GM18951 (cell line): ENCODE results near the gene RPUSD2.

Experiments
- POLR2A ChIP-seq: IDR thresholded peaks from 4 replicates; pipeline ENCODE4 v1.6.1; 2011; ENCODE audit warnings: mild to moderate bottlenecking; ENCODE audit not compliant: insufficient read length, insufficient read depth; ENCODE audit errors: extremely low read depth
- in situ Hi-C: fragments of 300-500 bp; cut with MboI; formaldehyde crosslinking; loops from one replicate; pipeline ENCODE4 v1.12.0; 2022; ENCODE audit warnings: low sequenced_read_pairs, mixed read lengths, inconsistent platforms; ENCODE audit not compliant: unreplicated experiment

The RPUSD2 gene

DNA sequence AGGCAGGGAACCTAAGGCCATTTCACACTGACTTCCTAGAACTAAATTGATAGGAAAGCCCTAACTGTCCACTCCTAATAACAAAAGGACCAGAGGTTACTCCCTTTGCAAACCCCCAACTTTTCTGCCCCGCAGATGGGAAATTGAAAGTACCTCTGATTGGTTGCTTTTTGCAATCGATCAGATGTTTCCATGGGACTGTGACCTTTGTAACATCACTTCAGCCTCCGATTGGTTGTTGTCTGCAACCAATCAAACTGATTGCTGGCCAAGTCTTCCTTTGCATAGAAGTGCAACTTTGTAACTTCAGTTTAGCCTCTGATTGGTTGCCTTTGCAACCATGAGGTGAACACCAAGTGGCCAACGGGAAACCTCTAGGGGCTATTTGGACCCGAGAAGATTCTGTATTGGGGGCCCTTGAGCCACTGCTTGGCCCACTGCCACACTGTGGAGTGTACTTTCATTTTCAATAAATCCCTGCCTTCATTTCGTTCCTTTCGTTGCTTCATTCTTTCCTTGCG is 13.7 kb downstream of the RPUSD2 start:
- in situ Hi-C loops, result no loop called here
- no peak for TF ChIP-seq POLR2A

DNA sequence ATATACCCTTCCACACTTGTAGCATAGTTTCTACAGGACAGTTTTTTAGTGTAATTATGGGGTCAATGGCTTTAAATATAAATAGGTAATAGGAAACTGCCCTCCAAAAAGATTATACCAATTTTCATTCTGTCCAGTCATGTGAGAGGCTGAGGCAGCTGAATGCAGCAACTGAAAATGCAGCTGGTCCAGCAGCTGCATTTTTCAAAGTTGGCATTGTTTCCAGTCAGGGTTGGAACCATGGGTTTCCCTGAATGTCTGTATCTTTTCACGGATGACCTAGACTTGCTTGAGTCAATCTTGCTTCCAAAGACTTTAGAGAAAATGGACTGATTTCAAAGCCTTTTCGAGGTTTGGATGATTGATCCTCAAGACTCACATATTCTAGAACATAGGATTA is 15.1 kb downstream of the RPUSD2 start:
- in situ Hi-C loops, result no loop called here
- no peak for TF ChIP-seq POLR2A

DNA sequence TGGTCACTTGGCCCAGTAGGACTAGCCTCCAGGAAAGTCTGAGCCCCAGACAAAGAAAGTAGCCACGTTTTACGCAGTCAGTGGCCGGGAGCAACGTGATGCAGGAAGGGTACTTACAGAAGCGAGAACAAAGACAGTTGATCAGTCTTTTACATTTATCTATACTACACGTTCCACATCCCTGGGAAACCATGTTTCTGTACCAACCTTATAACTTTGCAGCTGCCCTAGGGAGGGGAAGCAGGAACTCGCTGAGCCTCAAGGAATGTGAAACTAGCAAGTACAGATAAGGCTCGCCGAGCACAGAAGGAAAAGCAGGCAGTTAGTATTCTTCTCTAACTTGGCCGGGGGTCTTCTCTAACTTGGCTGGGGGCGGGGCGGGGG is 21.6 kb downstream of the RPUSD2 start:
- TF ChIP-seq POLR2A, result no peak
- in situ Hi-C loops, result no loop called here

DNA sequence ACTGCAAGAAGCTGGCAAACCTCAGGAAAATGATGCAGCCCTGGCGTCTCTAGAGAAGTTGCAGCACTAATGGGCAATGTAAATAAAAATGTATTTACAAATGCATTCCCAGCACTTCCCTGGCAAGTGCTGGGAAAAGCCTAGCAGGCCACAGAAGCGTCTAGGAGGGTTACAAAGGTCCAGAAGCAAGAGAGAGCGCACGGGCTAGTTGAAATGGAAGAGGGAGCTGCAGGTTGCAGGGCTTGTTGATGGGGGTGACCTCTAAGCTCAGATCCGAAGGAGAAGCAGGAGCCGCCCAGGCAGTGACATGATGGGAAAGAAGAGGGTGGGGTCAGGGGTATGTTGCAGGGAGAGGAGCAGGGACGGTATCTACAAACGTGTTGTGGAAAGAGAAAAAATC is 22.3 kb downstream of the RPUSD2 start:
- in situ Hi-C loops, result no loop called here
- TF ChIP-seq POLR2A, result no peak

DNA sequence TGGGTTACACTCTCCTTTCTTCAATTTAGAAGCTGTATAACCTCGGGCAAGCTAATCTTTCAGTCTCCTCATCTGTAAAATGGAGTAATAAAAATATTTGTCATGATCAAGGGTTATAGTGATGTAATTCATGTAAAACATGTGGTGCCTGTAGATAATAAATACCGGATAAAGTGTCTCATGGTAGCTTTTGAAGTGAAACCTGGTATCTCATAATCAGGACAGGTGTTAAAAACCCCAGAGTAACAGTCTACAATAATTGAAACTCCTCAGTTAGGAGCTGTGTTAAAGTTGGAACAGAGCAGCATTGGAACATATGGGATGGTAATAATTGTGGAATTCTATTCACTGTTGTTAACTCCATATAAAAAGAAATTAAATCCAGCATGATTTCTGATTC is 24.1 kb downstream of the RPUSD2 start:
- TF ChIP-seq POLR2A, result no peak
- in situ Hi-C loops, result no loop called here

DNA sequence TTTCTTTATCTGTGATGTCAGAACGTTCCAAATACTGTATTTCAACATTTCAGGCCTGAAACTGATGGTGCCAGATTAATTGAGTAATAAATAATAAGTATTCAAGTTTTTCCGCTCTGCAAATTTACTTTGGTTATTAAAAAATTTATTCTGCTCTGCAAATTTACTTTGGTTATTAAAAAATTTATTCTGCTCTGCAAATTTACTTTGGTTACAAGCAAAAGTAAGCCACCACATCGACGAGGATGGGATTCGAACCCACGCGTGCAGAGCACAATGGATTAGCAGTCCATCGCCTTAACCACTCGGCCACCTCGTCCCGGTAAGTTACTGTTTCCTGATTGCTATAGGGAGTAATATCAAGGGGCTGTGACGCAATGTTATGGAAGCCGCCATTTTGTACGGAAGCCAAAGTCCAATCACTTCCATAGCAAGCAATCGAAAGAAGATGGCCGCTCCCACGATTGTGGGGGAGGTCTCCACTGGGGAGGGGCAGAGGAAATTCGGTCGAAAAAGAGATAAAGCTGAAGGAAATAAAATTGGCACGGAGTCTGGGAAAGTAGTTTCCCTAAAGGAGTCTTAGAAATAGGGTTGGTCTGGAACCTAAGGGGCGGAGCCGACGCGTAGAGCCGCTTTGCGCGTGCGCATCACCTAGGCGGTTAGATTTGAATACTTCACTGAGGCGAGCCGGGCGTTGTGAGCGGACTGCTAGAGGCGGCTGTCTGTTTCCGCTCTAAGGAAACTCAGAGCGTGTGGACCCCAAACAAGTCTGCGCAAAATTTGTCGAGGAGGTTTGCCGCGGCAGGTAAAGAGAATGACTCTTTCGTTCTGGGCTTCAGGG is 24.7 kb downstream of the RPUSD2 start, which contains the start of gene KNL1:
Gene KNL1, plus strand, starts transcription at position 662 of the 841 bp plus-strand sequence. CDS start 8,683 bp downstream, outside the sequence.
- TF ChIP-seq POLR2A, result peak; percentile 78
- in situ Hi-C loops, result no loop called here

DNA sequence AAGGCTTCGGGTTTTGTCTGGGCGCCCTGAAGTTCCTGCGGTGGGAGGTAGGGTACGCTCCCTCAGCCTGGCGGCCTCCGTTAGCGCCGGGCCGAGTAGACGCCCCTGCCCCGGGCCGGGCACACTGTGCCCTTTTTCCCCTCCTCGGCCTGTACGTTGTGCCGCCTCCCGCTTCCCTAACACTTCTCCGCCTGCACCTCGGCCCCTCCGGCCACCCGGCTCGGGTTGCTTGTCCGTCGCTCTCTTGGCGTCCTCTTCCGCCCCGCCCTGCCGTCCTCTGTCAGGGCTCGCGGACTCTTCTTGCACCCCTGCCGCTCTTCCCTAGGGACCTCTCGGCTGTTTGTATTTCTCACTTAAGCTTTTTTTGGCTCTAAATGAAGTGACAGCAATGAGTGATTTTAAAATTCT is 25.3 kb downstream of the RPUSD2 start:
- in situ Hi-C loops, result no loop called here

DNA sequence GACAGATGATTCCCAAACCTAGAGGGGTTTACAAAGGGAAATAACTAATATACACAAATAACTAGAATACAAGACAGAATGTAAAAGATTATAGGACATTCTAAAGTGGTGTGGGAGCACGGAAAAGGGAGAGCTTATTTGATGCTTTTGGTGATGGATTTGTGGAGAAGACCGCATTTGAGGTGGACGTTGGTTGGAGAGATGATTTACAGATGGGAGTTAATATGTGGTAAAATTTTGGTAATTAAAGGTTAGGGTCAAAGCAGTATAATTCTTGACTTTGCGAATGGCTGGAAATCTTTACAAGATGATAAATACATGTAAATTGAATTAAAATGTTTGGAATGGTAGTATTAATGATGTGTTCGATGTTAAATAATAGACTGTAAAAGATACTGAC is 26.1 kb downstream of the RPUSD2 start:
- TF ChIP-seq POLR2A, result no peak
- in situ Hi-C loops, result no loop called here

More for the DNA sequence above, 25.3 kb downstream of the RPUSD2 start:
- no peak for TF ChIP-seq POLR2A

DNA sequence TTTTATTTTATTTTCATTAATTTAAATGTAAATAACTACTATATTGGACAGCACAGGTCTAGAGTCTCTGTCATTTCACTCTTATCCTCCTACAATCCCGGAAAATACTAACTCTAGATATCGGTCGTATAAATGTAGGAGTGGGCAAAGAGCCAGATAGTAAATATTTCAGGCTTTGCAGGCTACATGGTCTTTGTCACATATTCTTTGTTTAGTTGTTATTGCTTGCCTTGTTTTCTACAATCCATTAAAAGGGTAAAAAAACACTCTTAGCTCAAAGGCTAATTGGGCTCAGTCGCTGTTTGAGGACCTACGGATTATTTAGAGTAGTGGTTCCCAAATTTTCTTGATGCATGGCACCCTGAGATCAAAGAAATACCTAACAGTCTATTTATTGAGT is 26.7 kb downstream of the RPUSD2 start:
- TF ChIP-seq POLR2A, result no peak
- in situ Hi-C loops, result no loop called here

DNA sequence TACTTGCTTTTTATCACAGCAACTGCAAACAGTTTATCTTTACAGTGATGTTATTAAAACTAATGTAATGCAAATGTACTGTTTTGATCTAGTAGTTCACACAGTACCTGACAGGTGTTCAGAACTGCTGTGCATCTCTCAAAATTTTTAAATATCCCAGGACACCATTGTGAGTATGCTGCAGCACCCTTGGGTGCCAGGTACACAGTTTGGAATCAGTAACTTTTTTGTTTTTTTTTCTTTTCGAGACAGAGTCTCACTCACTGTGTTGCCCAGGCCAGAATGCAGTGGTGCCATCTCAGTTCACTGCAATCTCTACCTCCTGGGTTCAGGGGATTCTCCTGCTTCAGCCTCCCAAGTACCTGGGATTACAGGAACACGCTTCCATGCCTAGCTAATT is 27.9 kb downstream of the RPUSD2 start:
- no peak for TF ChIP-seq POLR2A
- in situ Hi-C loops, result no loop called here

DNA sequence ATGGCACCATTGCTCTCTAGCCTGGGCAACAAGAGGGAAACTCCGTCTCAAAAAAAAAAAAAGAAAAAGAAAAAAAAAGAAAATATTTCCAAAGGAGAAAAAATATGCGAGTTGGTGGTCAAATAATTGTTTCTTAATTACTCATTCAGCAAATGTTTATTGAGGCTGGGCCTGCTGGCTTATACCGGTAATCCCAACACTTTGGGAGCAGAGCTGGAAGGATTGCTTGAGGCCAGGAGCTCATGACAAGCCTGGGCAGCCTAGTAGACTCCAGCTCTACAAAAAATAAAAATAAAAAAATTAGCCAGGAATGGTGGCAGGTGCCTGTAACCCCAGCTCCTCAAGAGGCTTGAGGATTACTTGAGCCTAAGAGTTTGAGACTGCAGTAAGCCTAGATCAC is 29.0 kb downstream of the RPUSD2 start:
- in situ Hi-C loops, result no loop called here
- no peak for TF ChIP-seq POLR2A

DNA sequence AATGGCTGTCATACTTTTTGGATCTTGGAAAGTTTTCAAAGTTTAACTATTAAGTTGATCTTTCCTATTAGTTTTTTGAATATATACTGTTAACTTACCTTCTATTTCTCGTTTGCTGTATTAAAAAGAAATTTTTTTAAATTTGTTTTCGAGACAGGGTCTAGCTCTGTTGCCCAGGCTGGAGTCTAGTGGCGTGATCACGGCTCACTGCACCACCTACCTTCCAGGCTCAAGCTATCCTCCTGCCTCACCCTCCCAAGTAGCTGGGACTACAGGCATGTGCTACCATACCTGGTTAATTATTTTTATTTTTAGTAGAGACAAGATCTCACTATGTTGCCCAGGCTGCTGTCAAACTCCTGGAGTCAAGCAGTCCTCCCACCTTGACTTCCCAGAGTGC is 29.6 kb downstream of the RPUSD2 start:
- in situ Hi-C loops, result no loop called here
- no peak for TF ChIP-seq POLR2A

DNA sequence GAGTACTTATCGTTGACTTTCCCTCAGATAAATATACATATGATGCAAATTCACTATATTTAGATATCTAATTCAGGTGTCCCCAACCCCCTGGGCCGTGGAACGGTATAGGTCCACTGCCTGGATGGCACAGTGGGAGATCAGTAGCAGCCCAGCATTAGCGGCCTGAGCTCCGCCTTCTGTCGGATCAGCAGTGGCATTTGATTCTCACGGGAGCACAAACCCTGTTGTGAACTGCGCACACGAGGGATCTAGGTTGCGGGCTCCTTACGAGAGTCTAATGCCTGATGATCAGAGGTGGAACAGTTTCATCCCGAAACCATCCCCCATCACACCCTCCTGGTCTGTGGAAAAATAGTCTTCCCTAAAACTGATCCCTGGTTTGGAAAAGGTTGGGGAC is 31.9 kb downstream of the RPUSD2 start:
- in situ Hi-C loops, result no loop called here
- TF ChIP-seq POLR2A, result no peak

DNA sequence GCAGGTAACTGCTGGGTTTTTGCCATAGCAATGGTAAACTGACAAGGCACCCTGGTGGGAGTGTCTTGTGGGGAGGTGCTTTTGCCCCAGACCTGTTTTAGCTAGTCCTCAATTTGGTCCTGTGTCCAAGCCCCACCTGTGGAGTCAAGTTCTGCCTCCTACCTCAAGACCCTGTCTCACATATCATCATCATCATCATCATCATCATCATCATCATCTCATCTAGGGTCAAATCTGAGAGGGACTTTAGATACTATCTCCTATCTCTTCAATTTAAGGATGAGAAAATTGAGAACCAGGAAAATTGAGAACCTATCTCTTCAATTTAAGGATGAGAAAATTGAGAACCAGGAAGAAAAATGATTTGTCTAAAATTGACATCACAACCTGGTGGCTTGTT is 34.8 kb downstream of the RPUSD2 start:
- in situ Hi-C loops, result no loop called here
- TF ChIP-seq POLR2A, result no peak

DNA sequence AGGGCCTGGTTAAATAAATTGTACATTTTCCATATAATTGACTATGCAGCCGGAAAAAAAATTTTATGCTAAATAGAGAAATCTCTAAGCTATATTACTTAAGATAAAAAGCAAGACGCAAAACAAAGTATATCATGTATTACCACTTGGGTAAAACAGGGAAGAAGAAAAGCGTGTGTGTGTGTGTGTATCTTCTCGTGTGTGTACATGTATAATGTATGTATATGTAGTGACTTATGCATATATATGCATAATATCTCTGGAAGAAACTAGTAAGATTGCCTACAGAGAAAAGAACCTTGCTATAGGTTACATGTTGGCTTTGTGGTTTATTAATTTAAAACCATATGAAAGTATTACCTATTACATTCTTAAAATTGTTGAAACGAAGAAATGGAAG is 44.0 kb downstream of the RPUSD2 start:
- no peak for TF ChIP-seq POLR2A
- in situ Hi-C loops, result no loop called here

DNA sequence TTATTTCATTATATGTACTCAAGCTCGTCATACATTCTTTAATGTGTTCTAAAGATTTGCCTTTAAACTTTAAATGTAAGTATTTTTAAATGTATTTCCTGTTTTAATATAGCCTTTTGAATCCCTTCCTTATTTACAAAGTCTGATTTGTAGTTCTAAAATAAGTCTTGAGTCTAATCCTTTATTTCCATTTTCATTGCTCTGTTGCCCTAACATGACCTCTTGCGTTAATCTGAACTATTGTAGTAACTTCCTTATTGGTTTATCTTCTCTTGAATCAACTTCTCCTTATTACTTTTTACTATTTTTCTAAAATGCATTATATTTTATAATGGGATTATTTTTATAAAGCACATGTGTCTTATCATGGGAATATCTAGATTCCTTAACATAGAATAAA is 48.9 kb downstream of the RPUSD2 start:
- in situ Hi-C loops, result no loop called here
- no peak for TF ChIP-seq POLR2A
